NCI-H1436 (cell line): ENCODE results near the gene FANCM.
"Not testable (repeated sequence)": the region's sequence is repeated elsewhere in the genome, so short reads cannot be mapped to it uniquely, and the experiment has no call there.

Source experiments
- DNase-seq: peaks from one replicate; lab custom pipeline; 2025; lab: John Stamatoyannopoulos, UW

Gene FANCM

DNA sequence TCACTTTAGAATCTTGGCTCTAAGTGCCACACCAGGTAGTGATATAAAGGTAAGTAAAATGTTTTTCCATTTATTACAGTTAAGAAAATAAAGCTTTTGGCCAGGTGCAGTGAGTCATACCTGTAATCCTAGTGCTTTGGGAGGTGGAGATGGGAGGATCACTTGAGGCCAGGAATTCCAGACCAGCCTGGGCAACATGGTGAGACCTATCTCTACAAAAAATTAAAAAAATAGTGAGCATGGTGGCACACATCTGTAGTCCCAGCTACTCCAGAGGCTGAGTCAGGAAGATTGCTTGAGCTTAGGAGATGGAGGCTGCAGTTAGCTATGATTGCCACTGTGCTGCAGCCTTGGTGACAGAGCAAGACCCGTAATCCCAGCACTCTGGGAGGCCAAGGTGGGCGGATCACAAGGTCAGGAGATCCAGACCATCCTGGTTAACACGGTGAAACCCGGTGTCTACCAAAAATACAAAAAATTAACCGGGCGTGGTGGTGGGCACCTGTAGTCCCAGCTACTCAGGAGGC, 5.0 kb downstream of the FANCM start:
- no peak for DNase-seq

DNA sequence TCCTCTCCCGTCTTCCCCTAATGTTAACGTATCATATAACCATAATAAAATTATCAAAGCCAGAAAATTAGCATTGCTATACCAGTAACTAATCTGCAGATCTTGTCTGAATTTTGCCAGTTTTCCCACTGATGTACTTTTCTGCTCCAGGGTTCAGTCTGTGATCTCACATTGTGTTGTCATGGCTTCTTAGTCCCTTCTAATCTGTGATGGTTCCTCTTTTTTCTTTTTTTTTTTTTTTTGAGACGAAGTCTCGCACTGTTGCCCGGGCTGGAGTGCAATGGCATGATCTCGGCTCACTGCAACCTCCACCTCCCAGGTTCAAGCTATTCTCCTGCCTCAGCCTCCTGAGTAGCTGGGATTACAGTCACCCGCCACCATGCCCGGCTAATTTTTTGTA, 6.4 kb downstream of the FANCM start:
- DNase-seq: not testable (repeated sequence)

DNA sequence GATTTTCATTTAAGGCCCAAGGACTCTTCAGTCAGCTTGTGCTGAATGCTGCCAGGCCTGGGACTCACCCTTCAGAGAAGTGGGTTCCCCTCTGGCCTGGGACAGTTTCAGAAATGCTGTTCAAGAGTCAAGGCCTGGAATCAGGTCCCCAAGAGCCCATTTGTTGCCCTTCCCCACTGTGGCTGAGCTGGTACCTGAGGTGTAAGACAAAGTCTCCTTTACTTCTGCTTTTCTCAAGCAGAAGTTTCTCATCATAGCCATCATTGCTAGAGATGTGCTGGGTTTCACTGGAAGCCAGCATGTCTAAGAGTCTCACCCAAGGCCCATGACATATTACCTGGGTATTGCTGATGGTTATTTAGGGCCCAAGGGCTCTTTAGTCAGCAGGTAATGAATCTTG, 8.9 kb downstream of the FANCM start:
- DNase-seq: no peak

DNA sequence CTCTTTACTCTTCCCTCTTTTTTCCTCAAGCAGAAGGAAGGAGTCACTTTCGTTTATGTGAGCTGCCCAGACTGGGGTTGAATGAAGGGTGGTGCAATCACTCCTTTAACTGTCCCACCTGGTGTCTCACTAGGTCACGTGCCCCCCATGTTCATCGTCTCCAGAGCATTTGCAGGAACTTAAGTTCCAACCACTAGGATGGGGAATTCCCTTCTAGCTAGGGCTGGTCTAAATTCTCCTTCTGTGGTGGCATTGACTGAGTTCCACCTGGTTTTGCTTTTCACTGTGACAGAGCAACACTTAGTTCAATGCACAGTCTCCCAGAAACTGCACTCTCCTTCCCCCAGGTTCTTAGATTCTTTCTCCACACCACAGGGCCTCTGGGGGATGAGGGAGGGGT, 9.5 kb downstream of the FANCM start:
- no peak for DNase-seq

DNA sequence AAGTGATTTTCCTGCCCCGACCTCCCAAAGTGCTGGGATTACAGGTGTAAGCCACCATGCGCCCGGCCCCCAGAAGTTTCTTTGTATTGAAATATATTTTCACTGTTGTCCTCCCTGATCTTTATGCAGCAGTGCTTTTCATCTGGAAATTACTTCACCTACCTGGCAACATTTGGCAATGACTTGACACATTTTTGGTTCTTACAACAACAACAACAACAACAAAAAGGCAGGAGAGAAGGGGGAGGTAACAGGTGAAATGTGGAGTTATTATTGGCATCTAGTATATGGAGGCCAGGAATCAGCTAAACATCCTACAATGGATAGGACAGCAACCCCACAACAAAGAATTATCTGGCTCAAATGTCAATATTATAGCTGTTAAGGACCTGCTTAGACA, 13.9 kb downstream of the FANCM start:
- DNase-seq: no peak

DNA sequence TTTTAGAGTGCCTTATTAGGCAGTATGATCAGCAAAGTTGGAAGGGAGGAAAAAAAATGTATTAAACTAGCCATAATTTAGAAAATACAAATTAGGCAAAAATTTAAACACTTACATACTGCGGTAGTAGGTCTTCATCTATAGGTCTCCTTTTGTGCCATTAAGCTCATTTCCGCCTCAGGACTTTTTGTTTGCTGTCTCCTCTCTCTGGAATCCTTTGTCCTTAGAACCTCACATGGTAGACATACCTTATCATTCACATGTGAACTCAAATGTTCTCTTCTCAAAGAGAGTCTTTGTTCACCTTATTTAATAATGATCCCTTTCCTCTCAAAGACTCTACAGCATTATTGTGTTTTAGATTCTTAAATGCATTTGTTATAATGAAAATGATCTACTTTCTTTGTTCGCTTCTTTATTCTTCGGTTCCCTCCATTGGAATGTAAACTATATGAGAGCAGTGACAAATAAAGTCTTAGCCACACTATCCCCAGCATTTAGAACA, 14.7 kb downstream of the FANCM start:
- DNase-seq: no peak

DNA sequence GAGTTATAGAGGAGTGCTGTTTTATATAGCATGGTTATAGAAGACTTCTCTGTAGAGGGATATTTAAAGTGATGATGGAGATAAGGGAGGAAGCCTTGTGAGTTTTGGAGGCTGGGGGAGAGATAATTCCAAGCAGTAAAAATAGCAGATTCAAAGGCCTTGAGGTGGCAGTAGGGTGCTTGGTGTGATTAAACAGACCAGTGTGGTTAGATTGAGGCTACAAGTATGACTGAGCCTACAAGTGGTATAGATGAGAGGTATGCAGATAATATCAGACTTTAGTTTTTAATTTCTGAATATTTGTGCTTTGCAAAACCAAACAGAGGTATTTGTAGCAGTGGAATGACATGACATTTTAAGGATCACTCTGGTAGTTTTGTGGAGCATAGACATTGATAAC, 20.3 kb downstream of the FANCM start:
- DNase-seq: no peak

DNA sequence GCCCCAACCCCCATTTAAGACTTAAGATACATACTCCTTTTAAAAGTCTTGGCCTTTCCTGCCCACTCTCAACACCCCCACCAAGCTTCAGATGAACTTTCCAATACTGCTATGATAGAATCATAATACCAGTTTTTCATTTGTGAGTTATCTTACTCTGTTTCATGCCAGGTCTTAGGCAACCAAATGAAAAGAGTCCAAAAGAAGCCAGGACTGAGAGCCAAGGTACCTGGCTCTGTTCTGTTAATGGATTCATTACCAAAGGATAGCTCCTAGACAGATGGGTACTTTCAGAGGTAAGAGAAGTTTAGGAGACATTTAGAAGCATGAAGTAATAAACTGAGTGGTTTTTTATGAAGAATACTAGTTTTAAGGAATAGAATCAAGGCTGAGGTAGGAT, 34.2 kb downstream of the FANCM start:
- DNase-seq: no peak

DNA sequence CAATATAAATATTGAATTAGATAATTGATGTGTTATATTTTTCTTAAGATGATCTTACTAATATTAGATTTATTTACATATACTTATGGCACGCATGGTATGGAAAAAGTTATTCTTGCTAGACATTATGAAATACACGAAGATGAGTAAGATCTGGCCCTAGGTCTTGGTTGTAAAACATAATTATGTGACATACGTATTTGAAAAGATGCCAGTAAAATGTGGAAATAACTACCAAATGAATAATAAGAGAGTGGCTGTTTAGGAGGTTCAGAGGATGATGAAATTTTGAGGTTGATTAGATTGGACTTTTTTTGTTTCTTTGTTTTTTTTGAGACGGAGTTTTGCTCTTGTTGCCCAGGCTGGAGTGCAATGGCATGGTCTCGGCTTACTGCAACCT, 41.3 kb downstream of the FANCM start:
- no peak for DNase-seq

DNA sequence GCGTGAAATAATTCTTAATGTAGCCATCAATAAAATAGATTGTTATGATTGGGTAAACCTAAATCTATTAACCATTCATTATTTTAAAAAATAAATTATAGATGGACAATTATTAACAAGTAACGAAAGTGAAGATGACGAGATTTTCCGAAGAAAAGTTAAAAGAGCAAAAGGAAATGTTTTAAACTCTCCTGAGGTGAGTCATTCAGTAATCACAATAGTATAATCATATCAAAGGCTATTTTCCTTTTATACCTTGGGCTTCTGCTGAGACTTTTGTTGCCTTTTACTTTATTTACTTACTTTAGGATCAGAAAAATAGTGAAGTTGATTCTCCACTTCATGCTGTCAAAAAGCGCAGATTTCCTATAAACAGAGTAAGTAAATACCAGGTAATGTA, 45.6 kb downstream of the FANCM start:
- DNase-seq: no peak

DNA sequence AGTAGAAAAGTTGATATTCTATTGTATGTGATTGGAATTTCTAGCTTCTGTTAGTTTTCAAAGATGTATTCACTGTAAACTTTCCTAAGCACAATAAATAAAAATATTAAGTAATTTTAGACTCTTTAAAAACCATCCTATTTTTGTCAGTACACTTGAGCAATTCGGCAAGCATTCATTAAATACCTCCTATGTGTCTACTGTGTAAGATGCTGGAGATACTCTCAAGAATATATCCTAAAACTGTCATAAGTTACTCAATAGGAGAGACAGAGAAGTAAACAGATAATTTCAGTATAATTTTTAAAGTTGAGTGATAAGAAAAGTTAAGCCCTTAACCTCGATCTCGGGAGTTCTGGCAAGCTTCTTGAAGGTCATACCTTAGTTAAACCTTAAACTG, 46.1 kb downstream of the FANCM start:
- DNase-seq: no peak

DNA sequence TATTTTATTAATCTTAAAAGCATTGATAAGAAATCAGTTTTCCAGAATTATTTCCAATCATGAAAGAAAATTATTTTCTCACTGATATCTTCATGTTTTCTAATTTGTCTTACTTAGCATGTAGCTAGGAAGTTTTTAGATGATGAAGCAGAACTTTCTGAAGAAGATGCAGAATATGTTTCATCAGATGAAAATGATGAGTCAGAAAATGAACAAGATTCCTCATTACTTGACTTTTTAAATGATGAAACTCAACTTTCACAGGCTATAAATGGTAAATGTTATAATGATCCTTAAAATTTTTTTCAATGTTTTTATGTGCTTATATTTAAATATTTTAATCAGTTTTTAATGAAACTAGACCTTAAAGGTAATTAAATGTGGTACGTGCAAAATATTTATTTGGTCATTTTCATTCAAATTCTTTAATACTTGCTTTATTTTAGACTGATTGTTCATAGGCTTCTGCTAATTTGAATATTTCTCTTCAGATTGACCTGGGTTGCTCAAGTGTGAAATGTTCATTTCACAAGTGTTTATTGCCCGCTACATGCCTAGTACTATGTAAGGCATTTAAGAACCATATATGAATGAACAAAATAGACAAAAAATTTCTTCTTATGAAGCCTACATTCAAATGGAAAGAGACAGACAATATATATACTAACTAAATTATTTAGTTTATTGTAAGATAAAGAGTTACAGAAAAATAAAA, 49.5 kb downstream of the FANCM start:
- no peak for DNase-seq

DNA sequence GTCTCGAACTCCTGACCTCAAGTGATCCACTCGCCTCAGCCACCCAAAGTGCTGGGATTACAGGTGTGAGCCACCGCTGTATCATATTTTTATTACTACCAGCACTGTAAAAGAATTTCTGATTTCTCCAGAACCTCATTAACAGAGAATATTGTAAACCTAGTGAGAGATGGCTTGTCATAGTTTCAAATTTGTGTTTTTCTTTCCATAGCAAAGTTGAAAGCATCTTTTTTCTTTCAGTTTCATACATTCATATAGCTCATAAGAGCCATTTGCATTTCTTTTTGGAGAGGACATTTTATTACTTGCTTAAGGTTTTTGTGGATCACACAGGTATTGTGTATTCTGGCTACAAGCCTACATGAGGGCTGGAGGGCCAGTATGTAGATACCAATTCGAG, 59.2 kb downstream of the FANCM start:
- DNase-seq: no peak

DNA sequence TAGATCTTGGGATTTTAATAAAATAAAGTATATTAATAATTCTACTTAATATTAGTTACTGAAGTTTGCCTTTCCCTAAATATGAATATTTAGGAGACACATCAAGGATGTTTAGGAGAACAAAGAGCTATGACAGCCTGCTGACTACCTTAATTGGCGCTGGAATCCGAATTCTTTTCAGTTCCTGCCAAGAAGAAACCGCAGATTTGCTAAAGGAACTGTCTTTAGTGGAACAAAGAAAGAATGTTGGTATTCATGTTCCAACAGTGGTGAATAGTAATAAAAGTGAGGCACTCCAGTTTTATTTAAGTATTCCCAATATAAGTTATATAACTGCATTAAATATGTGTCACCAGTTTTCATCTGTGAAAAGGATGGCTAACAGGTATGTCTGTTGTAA, 62.8 kb downstream of the FANCM start:
- DNase-seq: no peak

DNA sequence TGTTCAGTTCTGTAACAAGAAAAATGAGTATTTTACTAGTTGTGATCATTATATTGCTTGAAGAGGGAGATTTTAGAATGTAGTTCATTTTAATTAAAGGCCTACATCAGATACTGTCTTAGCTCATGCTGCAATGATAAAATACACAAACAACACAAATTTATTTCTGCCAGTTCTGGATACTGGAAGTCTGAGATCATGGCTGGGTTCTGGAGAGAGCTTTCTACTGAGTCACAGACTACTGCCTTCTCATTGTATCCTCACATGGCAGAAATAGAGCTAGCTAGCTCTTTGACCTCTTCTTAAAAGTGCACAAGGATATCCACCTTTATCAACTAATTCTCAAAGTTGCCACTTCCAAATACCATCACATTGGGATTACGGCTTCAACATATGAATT, 63.5 kb downstream of the FANCM start:
- DNase-seq: no peak

DNA sequence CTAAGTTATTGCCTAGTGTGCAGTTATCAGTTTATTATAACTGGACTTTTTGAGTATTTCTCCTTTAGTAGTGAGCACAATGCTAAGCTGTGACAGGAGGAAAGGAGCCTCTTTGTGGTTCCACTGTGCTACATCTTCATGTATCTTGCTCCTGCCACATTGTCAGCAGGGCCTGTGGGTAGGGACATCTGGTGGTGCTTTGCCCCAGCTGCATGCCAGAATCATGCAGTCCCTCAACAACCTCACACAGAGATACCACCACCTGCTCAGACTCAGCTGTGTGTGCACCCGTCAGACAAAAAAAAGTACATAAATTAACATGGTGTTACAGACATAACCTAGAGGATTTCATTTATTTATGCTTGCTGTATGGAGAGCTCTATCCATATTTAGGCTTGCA, 66.2 kb downstream of the FANCM start:
- DNase-seq: no peak

DNA sequence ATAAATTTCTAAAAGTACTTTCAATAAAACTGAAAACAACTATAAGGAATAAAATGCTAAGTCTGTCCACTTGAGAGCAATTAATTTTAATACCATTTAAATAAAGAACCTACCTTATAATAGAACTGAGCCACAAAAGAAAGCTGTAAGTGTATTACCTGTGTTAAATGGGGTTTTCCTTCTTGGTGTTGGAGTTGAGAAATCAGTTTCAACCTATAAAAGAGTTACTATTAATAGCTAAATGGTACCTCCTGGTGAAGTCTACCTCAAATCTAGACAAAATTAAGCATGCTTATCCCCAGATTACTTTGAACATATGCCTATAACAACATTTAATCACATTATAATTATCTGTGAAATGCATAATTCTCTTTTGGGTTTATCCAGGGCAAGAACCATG, 68.5 kb downstream of the FANCM start:
- DNase-seq: no peak

DNA sequence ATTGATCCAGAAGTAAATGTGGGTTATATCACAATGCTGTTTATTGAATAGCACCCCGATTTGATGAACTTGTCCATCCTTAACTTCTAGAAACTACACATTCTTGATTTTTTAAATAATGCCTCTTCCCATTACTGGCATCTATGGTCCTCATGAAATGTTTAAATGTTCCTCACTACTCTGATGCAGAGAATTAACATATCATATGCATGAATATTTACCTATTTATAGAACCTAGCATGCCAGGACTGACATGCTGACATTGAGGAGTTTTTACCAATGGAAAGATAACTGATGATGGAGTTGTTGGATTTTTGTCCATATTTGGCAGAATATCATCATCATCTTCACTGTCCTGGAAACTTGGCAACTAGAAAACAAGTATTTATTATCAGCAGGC, 74.4 kb downstream of the FANCM start:
- no peak for DNase-seq

DNA sequence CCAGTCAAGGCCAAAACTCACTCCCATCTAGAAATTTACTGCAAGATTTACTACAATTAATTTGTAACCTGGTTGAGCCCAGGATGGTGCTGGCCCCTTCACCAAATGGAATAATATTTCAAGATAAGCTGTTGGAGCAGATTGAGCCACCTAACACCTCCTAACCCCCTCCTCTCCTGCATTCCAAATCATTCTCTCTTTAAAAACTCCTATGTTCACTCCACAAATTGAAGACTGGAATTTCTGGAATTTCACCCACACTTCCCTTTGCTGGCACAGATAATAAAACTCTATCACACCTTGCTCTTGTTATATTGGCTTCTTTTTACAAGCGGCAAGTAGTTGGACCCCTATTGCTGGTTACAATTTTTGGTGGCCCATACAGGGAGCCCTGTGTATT, 75.6 kb downstream of the FANCM start:
- DNase-seq: no peak

DNA sequence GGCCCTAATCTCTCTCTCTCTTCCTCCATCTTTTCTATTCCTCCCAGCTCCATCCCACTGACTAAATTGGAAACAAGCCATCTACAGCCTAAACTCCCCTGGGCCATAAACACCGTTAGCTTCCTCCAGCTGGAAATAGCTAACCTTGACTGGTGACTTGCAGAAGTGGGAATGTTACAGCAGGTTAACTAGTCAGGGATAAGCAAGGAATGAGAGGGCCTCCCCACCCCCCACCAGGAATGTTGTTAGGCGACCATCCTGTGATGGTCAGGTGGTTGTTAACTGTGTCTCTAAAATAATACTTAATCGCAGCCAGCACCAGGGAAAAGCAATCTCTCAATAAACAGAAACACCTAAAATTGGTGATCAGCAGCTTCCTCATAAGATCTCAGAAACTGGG, 76.5 kb downstream of the FANCM start:
- no peak for DNase-seq

DNA sequence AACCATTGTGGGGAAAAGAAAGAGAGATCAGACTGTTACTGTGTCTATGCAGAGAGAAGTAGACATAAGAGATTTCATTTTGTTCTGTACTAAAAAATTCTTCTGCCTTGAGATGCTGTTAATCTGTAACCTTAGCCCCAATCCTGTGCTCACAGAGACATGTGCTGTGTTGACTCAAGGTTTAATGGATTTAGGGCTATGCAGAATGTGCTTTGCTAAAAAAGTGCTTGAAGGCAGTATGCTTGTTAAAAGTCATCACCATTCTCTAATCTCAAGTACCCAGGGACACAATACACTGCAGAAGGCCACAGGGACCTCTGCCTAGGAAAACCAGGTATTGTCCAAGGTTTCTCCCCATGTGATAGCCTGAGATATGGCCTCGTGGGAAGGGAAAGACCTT, 78.0 kb downstream of the FANCM start:
- not testable (repeated sequence) for DNase-seq

DNA sequence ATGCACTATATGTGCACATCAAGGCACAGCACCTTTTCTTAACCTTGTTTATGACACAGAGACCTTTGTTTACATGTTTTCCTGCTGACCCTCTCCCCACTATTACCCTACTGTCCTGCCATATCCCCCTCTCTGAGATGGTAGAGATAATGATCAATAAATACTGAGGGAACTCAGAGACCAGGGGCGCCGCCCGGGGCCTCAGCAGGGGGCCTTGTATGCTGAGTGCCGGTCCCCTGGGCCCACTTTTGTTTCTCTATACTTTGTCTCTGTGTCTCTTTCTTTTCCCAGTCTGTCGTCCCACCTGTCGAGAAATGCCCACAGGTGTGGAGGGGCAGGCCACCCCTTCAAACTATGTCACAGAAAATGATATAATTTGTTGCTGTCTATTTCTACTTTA, 78.6 kb downstream of the FANCM start:
- not testable (repeated sequence) for DNase-seq

DNA sequence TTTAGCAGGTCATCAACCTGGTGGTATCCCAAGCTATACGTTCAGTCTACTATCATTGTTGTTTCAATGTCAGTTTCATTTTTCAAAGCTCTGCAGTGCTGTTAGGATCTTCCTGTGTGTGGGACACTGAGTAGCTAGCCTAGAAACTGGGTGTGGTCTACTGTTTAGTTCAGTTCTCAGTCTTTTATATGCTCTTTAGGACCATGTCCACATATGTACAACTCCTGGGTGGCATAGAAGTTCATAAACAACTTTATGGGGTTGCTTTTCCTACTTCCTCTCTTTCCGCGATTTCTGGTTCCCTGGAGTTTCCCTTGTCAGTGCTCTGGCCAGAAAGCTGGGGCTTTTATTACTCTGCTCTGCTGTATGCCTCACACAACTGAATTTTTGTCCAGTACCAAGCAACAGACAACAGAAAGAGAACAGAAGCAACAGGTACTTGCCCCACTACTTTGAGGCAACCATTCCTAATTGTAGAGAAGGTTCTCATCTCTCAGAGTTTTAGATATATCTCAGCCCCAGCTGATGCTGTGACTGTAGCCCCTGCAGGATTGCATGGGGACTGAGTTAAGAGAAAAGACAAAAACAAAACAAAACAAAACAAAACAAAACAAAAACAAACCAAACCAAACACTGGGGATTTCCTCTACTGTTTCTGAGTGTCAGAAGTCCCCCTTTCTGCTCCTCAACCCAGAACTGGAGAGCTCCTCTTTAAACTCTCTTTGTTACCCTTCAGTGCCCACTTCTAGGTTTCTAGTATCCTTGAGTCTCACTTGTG, 86.9 kb downstream of the FANCM start:
- DNase-seq: no peak
